ENCODE measurements around the gene PKNOX2. TPM values are rescaled to one million over a fixed set of nuclear protein-coding genes. Genes with fewer than 3 reads are reported as not detected.

PKNOX2 gene
- total RNA-seq, 6 experiments from 2014 or later = 0.09 to 0.31 (median 0.14) TPM

DNA sequence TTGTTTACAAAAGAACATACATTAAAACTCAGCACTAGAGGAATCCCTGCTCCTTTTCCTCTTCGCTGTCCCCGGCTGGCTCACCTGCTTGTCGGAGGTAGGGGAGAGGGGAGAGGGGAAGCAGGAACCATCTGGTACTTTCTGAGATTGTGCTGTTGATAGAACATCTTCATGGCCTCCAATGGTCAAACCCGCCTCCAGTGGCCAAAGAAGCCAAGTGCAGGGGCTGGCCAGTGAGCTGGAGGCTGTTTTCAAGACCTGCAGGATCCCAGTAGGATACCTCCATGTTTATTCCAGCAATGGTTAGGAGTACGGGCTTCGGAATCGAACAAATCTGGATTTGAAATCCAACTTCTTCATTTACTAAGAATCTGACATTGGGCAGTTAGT, 92.6 kb downstream of the PKNOX2 start:
- intact Hi-C loops (cut with DNase I) = no loop called here
- no peaks in the 10 kb centered on the region for H3K27me3 ChIP-seq
- no peaks in the 10 kb centered on the region for H3K9me3 ChIP-seq
- H3K4me3 ChIP-seq = no peak overlapping the region
- no peak for TF ChIP-seq POLR2A (IDR thresholded peaks at IDR 0.05)
- TF ChIP-seq, protein P1, sequence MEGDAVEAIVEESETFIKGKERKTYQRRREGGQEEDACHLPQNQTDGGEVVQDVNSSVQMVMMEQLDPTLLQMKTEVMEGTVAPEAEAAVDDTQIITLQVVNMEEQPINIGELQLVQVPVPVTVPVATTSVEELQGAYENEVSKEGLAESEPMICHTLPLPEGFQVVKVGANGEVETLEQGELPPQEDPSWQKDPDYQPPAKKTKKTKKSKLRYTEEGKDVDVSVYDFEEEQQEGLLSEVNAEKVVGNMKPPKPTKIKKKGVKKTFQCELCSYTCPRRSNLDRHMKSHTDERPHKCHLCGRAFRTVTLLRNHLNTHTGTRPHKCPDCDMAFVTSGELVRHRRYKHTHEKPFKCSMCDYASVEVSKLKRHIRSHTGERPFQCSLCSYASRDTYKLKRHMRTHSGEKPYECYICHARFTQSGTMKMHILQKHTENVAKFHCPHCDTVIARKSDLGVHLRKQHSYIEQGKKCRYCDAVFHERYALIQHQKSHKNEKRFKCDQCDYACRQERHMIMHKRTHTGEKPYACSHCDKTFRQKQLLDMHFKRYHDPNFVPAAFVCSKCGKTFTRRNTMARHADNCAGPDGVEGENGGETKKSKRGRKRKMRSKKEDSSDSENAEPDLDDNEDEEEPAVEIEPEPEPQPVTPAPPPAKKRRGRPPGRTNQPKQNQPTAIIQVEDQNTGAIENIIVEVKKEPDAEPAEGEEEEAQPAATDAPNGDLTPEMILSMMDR (IDR thresholded peaks at IDR 0.05) = no peak
- no peak overlapping the region for H3K27ac ChIP-seq
- no peaks in the 10 kb centered on the region for H3K36me3 ChIP-seq
- WGBS (ENCODE audit: insufficient coverage, low coverage, low lambda C conversion rate, missing lambda C conversion rate) = 33% methylated on average over 2 of the region's 7 CpGs
- DNase-seq = no peak
- no peak for ATAC-seq
- H3K4me1 ChIP-seq = no peaks in the 10 kb centered on the region

DNA sequence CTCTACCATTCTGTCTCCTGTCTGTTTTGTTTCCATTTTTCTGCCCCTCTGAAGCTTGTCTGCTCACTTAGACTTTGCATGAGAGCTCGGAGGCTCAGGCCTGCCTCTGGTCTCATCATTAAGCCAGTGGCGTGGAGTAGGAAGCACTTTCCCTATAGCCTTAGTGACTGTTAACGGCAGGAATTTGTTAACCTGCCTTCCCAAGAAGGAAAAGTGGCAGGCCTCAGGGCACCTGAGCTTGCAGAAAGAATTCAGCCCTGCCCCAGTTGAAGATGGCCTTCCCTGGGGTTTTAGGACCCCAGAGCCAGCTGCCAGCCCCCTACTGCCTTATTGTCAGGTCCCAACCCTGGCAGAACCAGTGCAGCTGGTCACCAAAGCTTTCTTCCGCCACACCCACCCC, 93.2 kb downstream of the PKNOX2 start:
- 45% methylated on average over 1 of the region's 4 CpGs for WGBS (ENCODE audit: insufficient coverage, low coverage, low lambda C conversion rate, missing lambda C conversion rate)

DNA sequence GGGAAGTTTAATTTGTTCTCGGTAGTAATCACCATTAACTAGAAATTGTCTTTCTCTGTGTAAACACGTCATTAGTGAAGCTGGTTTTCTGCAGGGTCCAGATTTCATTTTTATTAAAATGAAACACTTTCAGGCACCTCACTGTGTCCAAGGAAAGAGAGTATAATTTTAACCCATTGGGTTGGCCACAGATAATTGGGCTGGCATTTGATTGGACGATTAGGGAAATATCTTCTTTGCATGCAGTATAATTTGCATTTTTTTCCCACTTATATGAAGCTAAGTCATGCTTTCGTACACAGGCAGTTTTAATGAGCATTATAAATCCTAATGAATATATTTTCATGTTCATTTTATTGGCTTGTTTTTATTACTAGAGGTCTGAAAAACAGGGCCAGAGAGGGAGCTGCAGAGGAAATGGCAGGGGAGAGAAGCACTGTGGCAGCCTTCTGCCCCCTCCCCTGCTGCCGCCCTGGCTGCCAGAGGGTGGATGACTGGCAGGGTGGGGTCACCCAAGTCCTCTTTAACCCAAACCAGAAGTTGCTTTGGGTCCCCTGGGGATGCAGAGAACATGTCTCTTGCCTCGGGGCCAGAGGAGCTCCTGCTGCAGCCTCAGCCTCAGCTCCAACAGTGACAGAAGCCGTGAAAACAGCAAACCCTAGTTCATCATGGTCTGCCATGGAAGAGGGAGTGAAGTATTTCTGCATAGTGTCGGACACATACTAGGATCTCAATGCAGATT, 93.9 kb downstream of the PKNOX2 start:
- DNase-seq (no peak), ATAC-seq (no peak)
- WGBS (ENCODE audit: insufficient coverage, low coverage, low lambda C conversion rate, missing lambda C conversion rate) = 68% methylated on average over 7 of the region's 8 CpGs
- TF ChIP-seq, protein P1 (IDR thresholded peaks at IDR 0.05) = no peak
- TF ChIP-seq POLR2A (IDR thresholded peaks at IDR 0.05) = no peak
- H3K27ac ChIP-seq = no peak overlapping the region
- H3K9me3 ChIP-seq = no peaks in the 10 kb centered on the region
- intact Hi-C loops (cut with DNase I) = no loop called here
- no peak overlapping the region for H3K4me3 ChIP-seq
- no peaks in the 10 kb centered on the region for H3K4me1 ChIP-seq
- no peaks in the 10 kb centered on the region for H3K36me3 ChIP-seq
- no peaks in the 10 kb centered on the region for H3K27me3 ChIP-seq

More for the DNA sequence above, 93.2 kb downstream of the PKNOX2 start:
- Histone ChIP-seq H3K27me3 (no peaks in the 10 kb centered on the region), H3K4me3 (no peak overlapping the region), H3K4me1 (no peaks in the 10 kb centered on the region), H3K9me3 (no peaks in the 10 kb centered on the region), H3K36me3 (no peaks in the 10 kb centered on the region), H3K27ac (no peak overlapping the region)
- TF ChIP-seq, protein P1 (IDR thresholded peaks at IDR 0.05) = no peak
- intact Hi-C loops (cut with DNase I) = no loop called here
- no peak for ATAC-seq
- DNase-seq = no peak

DNA sequence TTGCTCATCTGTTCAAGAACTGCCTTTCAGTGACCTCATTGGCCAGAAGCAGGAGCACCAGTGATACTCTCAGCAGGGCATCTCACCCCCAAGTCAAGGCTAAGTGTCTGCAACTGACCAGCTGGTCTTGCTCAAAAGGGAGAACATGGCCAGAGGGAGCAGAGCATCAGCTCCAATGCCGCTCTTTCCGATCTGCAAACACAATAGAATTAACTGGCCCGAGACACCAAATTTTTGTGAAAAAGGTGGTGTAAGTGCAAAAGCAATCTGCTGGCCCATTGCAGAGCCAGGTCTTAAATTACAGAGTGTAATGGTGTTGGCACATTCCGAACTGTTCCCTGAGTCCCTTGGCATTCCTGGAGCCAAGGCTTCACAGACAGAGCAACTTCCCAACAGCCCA, 97.0 kb downstream of the PKNOX2 start:
- WGBS (ENCODE audit: insufficient coverage, low coverage, low lambda C conversion rate, missing lambda C conversion rate) = 28% methylated on average over 2 of the region's 4 CpGs

More for the DNA sequence above, 97.0 kb downstream of the PKNOX2 start:
- TF ChIP-seq, protein P1 (IDR thresholded peaks at IDR 0.05) = no peak
- TF ChIP-seq POLR2A (IDR thresholded peaks at IDR 0.05) = no peak
- ATAC-seq = no peak
- no peak for DNase-seq
- Histone ChIP-seq H3K27me3 (no peaks in the 10 kb centered on the region), H3K27ac (no peak overlapping the region), H3K4me3 (no peak overlapping the region), H3K4me1 (no peaks in the 10 kb centered on the region), H3K9me3 (no peaks in the 10 kb centered on the region), H3K36me3 (no peaks in the 10 kb centered on the region)
- intact Hi-C loops (cut with DNase I) = no loop called here
